Fibroblast of villous mesenchyme (primary cell): ENCODE measurements around the gene TPH2. TPM values are rescaled to one million over a fixed set of nuclear protein-coding genes. Genes with fewer than 3 reads are reported as not detected.

ENCODE experiments used
- DNase-seq: peaks from one replicate; pipeline ENCODE4 v3.0.0-alpha.2; 2010; ENCODE audit warnings: low read depth
- H3K4me3 ChIP-seq: 2 replicates; pipeline ENCODE4 v1.5.1; 2011; ENCODE audit warnings: low read depth, mild to moderate bottlenecking, low read length
- total RNA-seq: library from RNA; depleted of rRNA; stranded (reverse); fragments of >200 nt; gene quantifications from 2 replicates; pipeline ENCODE4 v1.2.3, GENCODE V29; 2012
- TF ChIP-seq, protein P1 (sequence below): IDR thresholded peaks from 2 replicates; pipeline ENCODE4 v1.5.1; 2012; ENCODE audit warnings: low read depth, mild to moderate bottlenecking, low read length; ENCODE audit not compliant: insufficient read depth

Gene TPH2
- total RNA-seq, 1 donor = not detected

DNA sequence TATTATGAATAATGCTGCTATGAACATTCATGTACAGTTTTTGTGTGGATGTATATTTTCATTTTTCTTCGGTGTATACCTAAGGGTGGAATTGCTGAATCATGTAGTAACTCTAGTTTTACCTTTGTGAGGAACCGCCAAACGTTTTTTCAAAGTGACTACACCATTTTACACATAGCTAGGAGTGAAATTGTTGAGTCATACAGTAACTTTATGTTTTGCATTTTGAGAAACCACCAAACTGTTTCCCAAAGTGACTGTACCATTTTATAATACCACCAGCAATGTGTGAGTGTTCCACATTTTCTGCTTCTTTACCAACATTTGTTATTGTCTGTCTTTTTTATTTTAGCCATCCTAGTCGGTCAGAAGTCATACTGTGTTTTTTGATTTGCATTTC, 3.1 kb upstream of the TPH2 start:
- no peak overlapping the region for H3K4me3 ChIP-seq
- TF ChIP-seq, protein P1, sequence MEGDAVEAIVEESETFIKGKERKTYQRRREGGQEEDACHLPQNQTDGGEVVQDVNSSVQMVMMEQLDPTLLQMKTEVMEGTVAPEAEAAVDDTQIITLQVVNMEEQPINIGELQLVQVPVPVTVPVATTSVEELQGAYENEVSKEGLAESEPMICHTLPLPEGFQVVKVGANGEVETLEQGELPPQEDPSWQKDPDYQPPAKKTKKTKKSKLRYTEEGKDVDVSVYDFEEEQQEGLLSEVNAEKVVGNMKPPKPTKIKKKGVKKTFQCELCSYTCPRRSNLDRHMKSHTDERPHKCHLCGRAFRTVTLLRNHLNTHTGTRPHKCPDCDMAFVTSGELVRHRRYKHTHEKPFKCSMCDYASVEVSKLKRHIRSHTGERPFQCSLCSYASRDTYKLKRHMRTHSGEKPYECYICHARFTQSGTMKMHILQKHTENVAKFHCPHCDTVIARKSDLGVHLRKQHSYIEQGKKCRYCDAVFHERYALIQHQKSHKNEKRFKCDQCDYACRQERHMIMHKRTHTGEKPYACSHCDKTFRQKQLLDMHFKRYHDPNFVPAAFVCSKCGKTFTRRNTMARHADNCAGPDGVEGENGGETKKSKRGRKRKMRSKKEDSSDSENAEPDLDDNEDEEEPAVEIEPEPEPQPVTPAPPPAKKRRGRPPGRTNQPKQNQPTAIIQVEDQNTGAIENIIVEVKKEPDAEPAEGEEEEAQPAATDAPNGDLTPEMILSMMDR = no peak
- no peak for DNase-seq

GRCh38 chr12:71940068-71940467, 1.4 kb downstream of the TPH2 start:
- DNase-seq = no peak
- no peak overlapping the region for H3K4me3 ChIP-seq
- TF ChIP-seq, protein P1 = no peak

DNA sequence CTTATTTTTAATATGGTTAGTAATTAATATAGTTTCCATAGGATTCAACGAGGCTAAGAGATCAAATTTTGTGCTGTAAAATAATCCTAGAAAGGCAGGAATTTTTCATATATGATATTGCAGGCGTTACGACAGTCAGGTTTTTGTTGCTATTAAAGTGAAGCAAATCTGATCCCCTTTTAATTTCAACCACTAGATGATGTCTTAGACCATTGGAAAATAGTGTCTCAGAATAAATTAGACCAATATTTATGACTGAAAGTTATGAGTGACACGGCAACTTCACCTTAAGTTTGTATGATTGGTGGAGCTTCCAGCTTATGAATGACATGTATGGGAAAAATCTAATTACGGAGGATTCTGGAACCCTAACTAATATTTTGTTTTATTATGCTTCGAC, 2.5 kb downstream of the TPH2 start:
- TF ChIP-seq, protein P1 = no peak
- no peak overlapping the region for H3K4me3 ChIP-seq
- no peak for DNase-seq

DNA sequence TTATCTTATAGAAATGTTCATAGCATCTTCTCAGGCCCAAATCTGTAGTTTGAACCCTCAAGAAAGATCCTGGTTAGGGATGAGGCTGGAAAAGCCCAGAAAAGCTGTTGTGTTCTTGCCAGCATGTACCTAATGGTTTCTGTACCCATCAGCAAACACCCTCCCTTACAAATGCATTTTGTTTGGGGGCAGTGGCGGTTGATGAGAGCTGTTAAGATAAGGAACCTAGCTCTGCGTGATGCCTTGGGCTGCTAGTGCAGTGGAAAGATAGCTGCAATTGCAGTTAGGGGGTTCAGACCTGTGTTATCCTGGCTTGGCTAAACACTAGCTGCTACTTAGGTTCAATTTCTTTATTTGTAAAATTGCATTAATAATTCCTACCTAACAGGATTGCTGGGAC, 3.6 kb downstream of the TPH2 start:
- no peak overlapping the region for H3K4me3 ChIP-seq
- TF ChIP-seq, protein P1 = no peak
- no peak for DNase-seq

DNA sequence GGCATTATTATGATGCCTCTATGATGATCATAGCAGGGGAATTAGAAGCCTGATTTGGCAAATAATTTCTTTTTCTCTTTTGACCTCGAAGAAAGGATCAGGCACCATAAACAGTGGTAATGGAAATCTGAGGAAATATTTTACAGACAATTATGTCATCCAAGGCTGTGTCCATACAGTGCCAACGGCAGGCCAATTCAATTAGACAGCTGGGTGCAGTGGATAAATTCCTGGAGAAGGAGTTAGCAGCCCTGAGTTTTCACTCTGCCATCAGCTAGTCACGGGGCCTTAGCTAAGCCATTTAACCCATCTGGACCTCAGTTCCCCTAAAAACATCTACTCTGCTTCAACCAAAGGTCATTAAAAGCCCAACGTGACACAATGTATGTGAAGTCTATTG, 4.1 kb downstream of the TPH2 start:
- no peak for DNase-seq
- no peak overlapping the region for H3K4me3 ChIP-seq
- TF ChIP-seq, protein P1 = no peak

DNA sequence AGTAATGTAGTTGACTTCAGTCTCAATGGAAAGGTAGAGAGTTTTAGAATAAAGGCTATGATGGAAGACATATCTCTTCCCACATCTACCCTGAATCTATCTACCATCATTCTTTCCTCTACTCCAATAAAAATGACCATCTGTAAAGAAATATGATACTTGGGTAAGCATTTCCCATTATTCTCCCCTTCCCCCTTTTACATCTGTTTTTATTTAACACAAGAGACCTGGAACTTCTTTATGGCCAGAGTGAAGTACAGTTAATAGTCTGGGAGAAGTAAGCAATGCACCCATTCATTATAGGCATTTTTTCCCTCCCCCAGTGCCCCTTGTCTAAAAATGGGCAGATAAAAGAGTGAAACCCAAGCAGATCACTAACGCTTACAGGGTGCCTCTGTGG, 6.5 kb downstream of the TPH2 start:
- DNase-seq = no peak
- TF ChIP-seq, protein P1 = no peak
- no peak overlapping the region for H3K4me3 ChIP-seq

- TF ChIP-seq, protein P1 = no peak
- no peak for DNase-seq
- no peak overlapping the region for H3K4me3 ChIP-seq
These were observed 7.2 kb downstream of the TPH2 start for GRCh38 chr12:71945883-71946282.
